ENCODE data around the gene SOX10.
"Not testable (repeated sequence)": the region's sequence is repeated elsewhere in the genome, so short reads cannot be mapped to it uniquely, and the experiment has no call there.

SOX10 gene

GRCh38 chr22:37985751-37986281 is 1.5 kb upstream of the SOX10 start:
- DNase-seq, result no peak

- no peak for DNase-seq
Measured at GRCh38 chr22:37985050-37985585, 763 bp upstream of the SOX10 start.

GRCh38 chr22:37982938-37983859 is 1.2 kb downstream of the SOX10 start:
- no peak for DNase-seq

- DNase-seq, result no peak
Measured at GRCh38 chr22:37982151-37982785, 2.1 kb downstream of the SOX10 start.

- no peak for DNase-seq
Measured at GRCh38 chr22:37981282-37982011, 2.9 kb downstream of the SOX10 start.

GRCh38 chr22:37979782-37980181 is 4.6 kb downstream of the SOX10 start:
- no peak for DNase-seq

GRCh38 chr22:37976547-37976946 is 7.8 kb downstream of the SOX10 start:
- DNase-seq, result no peak

GRCh38 chr22:37976022-37976421 is 8.3 kb downstream of the SOX10 start:
- not testable (repeated sequence) for DNase-seq

- DNase-seq, result no peak
Measured at GRCh38 chr22:37975153-37975552, 9.2 kb downstream of the SOX10 start.

GRCh38 chr22:37973271-37974170 is 10.8 kb downstream of the SOX10 start:
- no peak for DNase-seq

GRCh38 chr22:37972527-37972926 is 11.8 kb downstream of the SOX10 start:
- DNase-seq, result no peak

- no peak for DNase-seq
Measured at GRCh38 chr22:37971475-37972434, 12.6 kb downstream of the SOX10 start.

GRCh38 chr22:37970864-37971263 is 13.5 kb downstream of the SOX10 start:
- DNase-seq, result no peak

GRCh38 chr22:37968452-37969251 is 15.7 kb downstream of the SOX10 start:
- no peak for DNase-seq

- no peak for DNase-seq
Measured at GRCh38 chr22:37967637-37968451, 16.5 kb downstream of the SOX10 start.

GRCh38 chr22:37967147-37967546 is 17.2 kb downstream of the SOX10 start:
- no peak for DNase-seq

- no peak for DNase-seq
Measured at GRCh38 chr22:37965940-37966664, 18.3 kb downstream of the SOX10 start.

- DNase-seq, result no peak
Measured at GRCh38 chr22:37961062-37961461, 23.3 kb downstream of the SOX10 start.

All from NCI-H1930 (cell line).